Measurements from ENCODE around the gene STMN3. TPM values are rescaled to one million over a fixed set of nuclear protein-coding genes. Genes with fewer than 3 reads are reported as not detected.

Gene STMN3
- total and polyA plus RNA-seq, 4 experiments from 2014 or later = 18.9 to 120 (median 70.1) TPM

- Mint-ChIP-seq H3K36me3 (peaks cover 0 to 2% of the 10 kb centered on the region in 2 donors), H3K27me3 (no peaks in the 10 kb centered on the region)
- intact Hi-C loops (cut with micrococcal nuclease) = no loop called here
These were observed 38.6 kb upstream of the STMN3 start for GRCh38 chr20:63691711-63692435.

GRCh38 chr20:63690898-63691710, 37.9 kb upstream of the STMN3 start:
- H3K9me3 ChIP-seq (ENCODE audit: control insufficient read depth in 1 of 2, low read length in 2 of 2) = no peaks in the 10 kb centered on the region
- no peak overlapping the region for H3K27ac ChIP-seq (ENCODE audit: low read depth, low read length)
- H3K4me1 ChIP-seq (ENCODE audit: insufficient read depth, low read length) = peaks cover 18% of the 10 kb centered on the region
- H3K4me3 ChIP-seq (ENCODE audit: low read length in 2 of 2) = no peak overlapping the region
- H3K36me3 ChIP-seq (ENCODE audit: insufficient read depth, low read length) = no peaks in the 10 kb centered on the region
- POLR2A ChIA-PET (ENCODE audit: partially characterized antibody) = interaction anchor here (1.4 to 1.9 kb wide), 2 partner anchors 33 to 45 kb away, joined by 4 to 8 read pairs; partner anchors contain the start of genes LIME1 and RTEL1
- peaks cover 0 to 2% of the 10 kb centered on the region in 2 donors for H3K36me3 Mint-ChIP-seq
- DNase-seq = no peak
- H3K4me1 Mint-ChIP-seq = peaks cover 2 to 10% (median 2%) of the 10 kb centered on the region in 4 donors
- H3K27me3 ChIP-seq (ENCODE audit: insufficient read depth, low read length) = no peaks in the 10 kb centered on the region
- CTCF ChIA-PET (ENCODE audit: partially characterized antibody) = no interaction called here
- H3K4me3 Mint-ChIP-seq = no peak overlapping the region
- H3K27me3 Mint-ChIP-seq = no peaks in the 10 kb centered on the region
- no peak overlapping the region for H3K27ac Mint-ChIP-seq
- H3K9me3 Mint-ChIP-seq = peaks cover 0 to 3% (median 0%) of the 10 kb centered on the region in 8 donors
- intact Hi-C loops (cut with micrococcal nuclease) = no loop called here

More at GRCh38 chr20:63691711-63692435, 38.6 kb upstream of the STMN3 start:
- no peak for DNase-seq
- Histone ChIP-seq H3K27me3 (ENCODE audit: insufficient read depth, low read length) (no peaks in the 10 kb centered on the region), H3K4me3 (ENCODE audit: low read length in 2 of 2) (no peak overlapping the region), H3K27ac (ENCODE audit: low read depth, low read length) (no peak overlapping the region), H3K4me1 (ENCODE audit: insufficient read depth, low read length) (peaks cover 21% of the 10 kb centered on the region), H3K9me3 (ENCODE audit: control insufficient read depth in 1 of 2, low read length in 2 of 2) (no peaks in the 10 kb centered on the region), H3K36me3 (ENCODE audit: insufficient read depth, low read length) (no peaks in the 10 kb centered on the region)
- H3K27ac Mint-ChIP-seq = peak overlapping the region in 1 of 7 donors; percentile 64
- H3K9me3 Mint-ChIP-seq = peaks cover 0 to 3% (median 0%) of the 10 kb centered on the region in 8 donors
- H3K4me3 Mint-ChIP-seq = no peak overlapping the region
- H3K4me1 Mint-ChIP-seq = peaks cover 3 to 10% (median 5%) of the 10 kb centered on the region in 4 donors
- CTCF ChIA-PET (ENCODE audit: partially characterized antibody) = no interaction called here
- POLR2A ChIA-PET (ENCODE audit: partially characterized antibody) = interaction anchor here (1.4 to 1.9 kb wide), 2 partner anchors 34 to 44 kb away, joined by 4 to 8 read pairs; partner anchors contain the start of genes LIME1 and RTEL1

GRCh38 chr20:63690003-63690897, 37.0 kb upstream of the STMN3 start:
- intact Hi-C loops (cut with micrococcal nuclease) = no loop called here

GRCh38 chr20:63689046-63690002, 36.1 kb upstream of the STMN3 start:
- Histone ChIP-seq H3K4me3 (ENCODE audit: low read length in 2 of 2) (no peak overlapping the region), H3K27ac (ENCODE audit: low read depth, low read length) (no peak overlapping the region), H3K4me1 (ENCODE audit: insufficient read depth, low read length) (peaks cover 16% of the 10 kb centered on the region), H3K9me3 (ENCODE audit: control insufficient read depth in 1 of 2, low read length in 2 of 2) (no peaks in the 10 kb centered on the region), H3K36me3 (ENCODE audit: insufficient read depth, low read length) (no peaks in the 10 kb centered on the region), H3K27me3 (ENCODE audit: insufficient read depth, low read length) (no peaks in the 10 kb centered on the region)
- intact Hi-C loops (cut with micrococcal nuclease) = no loop called here
- no peak for DNase-seq
- peaks cover 0 to 2% of the 10 kb centered on the region in 2 donors for H3K36me3 Mint-ChIP-seq
- peaks cover 0 to 3% (median 0%) of the 10 kb centered on the region in 8 donors for H3K9me3 Mint-ChIP-seq
- no peaks in the 10 kb centered on the region for H3K27me3 Mint-ChIP-seq
- CTCF ChIA-PET (ENCODE audit: partially characterized antibody) = no interaction called here
- peaks cover 0 to 10% (median 1%) of the 10 kb centered on the region in 4 donors for H3K4me1 Mint-ChIP-seq
- POLR2A ChIA-PET (ENCODE audit: partially characterized antibody) = interaction anchor here (0.6 to 2.4 kb wide), 4 partner anchors 8 to 175 kb away, joined by 3 to 6 read pairs (median 4); partner anchors contain the start of genes ARFRP1, LIME1 and ZGPAT
- H3K4me3 Mint-ChIP-seq = no peak overlapping the region
- no peak overlapping the region for H3K27ac Mint-ChIP-seq

More at GRCh38 chr20:63690003-63690897, 37.0 kb upstream of the STMN3 start:
- H3K36me3 Mint-ChIP-seq = peaks cover 0 to 2% of the 10 kb centered on the region in 2 donors
- Histone ChIP-seq H3K4me1 (ENCODE audit: insufficient read depth, low read length) (peaks cover 16% of the 10 kb centered on the region), H3K27ac (ENCODE audit: low read depth, low read length) (no peak overlapping the region), H3K9me3 (ENCODE audit: control insufficient read depth in 1 of 2, low read length in 2 of 2) (no peaks in the 10 kb centered on the region), H3K4me3 (ENCODE audit: low read length in 2 of 2) (no peak overlapping the region), H3K27me3 (ENCODE audit: insufficient read depth, low read length) (no peaks in the 10 kb centered on the region), H3K36me3 (ENCODE audit: insufficient read depth, low read length) (no peaks in the 10 kb centered on the region)
- peaks cover 0 to 10% (median 1%) of the 10 kb centered on the region in 4 donors for H3K4me1 Mint-ChIP-seq
- ChIA-PET CTCF (ENCODE audit: partially characterized antibody) (no interaction called here), POLR2A (ENCODE audit: partially characterized antibody) (interaction anchor here (1.9 to 2.4 kb wide), 2 partner anchors 32 to 47 kb away, joined by 5 to 8 read pairs; partner anchors contain the start of genes LIME1 and RTEL1)
- no peaks in the 10 kb centered on the region for H3K27me3 Mint-ChIP-seq
- peaks cover 0 to 3% (median 0%) of the 10 kb centered on the region in 8 donors for H3K9me3 Mint-ChIP-seq
- DNase-seq = no peak
- no peak overlapping the region for H3K4me3 Mint-ChIP-seq
- no peak overlapping the region for H3K27ac Mint-ChIP-seq

- Mint-ChIP-seq H3K27ac (no peak overlapping the region), H3K27me3 (no peaks in the 10 kb centered on the region), H3K36me3 (peaks cover 0 to 2% of the 10 kb centered on the region in 2 donors), H3K4me1 (peaks cover 1 to 10% (median 5%) of the 10 kb centered on the region in 4 donors), H3K9me3 (no peaks in the 10 kb centered on the region), H3K4me3 (peak overlapping the region in 1 of 8 donors; percentile 41)
- DNase-seq = no peak
- H3K4me1 ChIP-seq (ENCODE audit: insufficient read depth, low read length) = peaks cover 16% of the 10 kb centered on the region
- POLR2A ChIA-PET (ENCODE audit: partially characterized antibody) = interaction anchor here (0.6 to 2.4 kb wide), 5 partner anchors 9 to 176 kb away, joined by 3 to 6 read pairs (median 3); partner anchors contain the start of genes ARFRP1, LIME1 and ZGPAT
- H3K27me3 ChIP-seq (ENCODE audit: insufficient read depth, low read length) = no peaks in the 10 kb centered on the region
- H3K36me3 ChIP-seq (ENCODE audit: insufficient read depth, low read length) = no peaks in the 10 kb centered on the region
- intact Hi-C loops (cut with micrococcal nuclease) = no loop called here
- H3K9me3 ChIP-seq (ENCODE audit: control insufficient read depth in 1 of 2, low read length in 2 of 2) = no peaks in the 10 kb centered on the region
- CTCF ChIA-PET (ENCODE audit: partially characterized antibody) = no interaction called here
- no peak overlapping the region for H3K4me3 ChIP-seq (ENCODE audit: low read length in 2 of 2)
- no peak overlapping the region for H3K27ac ChIP-seq (ENCODE audit: low read depth, low read length)
These were observed 35.2 kb upstream of the STMN3 start for GRCh38 chr20:63688228-63689045.

All from CD4-positive, alpha-beta memory T cell (primary cell).